ENCODE measurements around the gene EYS. TPM values are rescaled to one million over a fixed set of nuclear protein-coding genes. Genes with fewer than 3 reads are reported as not detected.

The EYS gene
- total RNA-seq, 4 donors from 2014 or later, result 0.15 TPM; not detected in 3

- H3K27me3 ChIP-seq, result no peaks in the 10 kb centered on the region
- TF ChIP-seq CTCF (IDR thresholded peaks at IDR 0.05) (no peak), EP300 (IDR thresholded peaks at IDR 0.05) (no peak), POLR2A (IDR thresholded peaks at IDR 0.05) (no peak), POLR2AphosphoS5 (IDR thresholded peaks at IDR 0.05) (no peak)
- H3K4me1 ChIP-seq, result no peaks in the 10 kb centered on the region
- H3K4me3 ChIP-seq, result no peak overlapping the region
- no peak overlapping the region for H3K27ac ChIP-seq
- H3K36me3 ChIP-seq, result no peaks in the 10 kb centered on the region
- H3K9me3 ChIP-seq, result no peaks in the 10 kb centered on the region
- WGBS, 2 donors (ENCODE audit: low coverage in 1 of 2), result 22 to 37% methylated on average over 3 of the region's 3 CpGs
- ATAC-seq, result no peak
These were observed 593.4 kb downstream of the EYS start for GRCh38 chr6:65113581-65113980.

- H3K27ac ChIP-seq, result no peak overlapping the region
- H3K9me3 ChIP-seq, result no peaks in the 10 kb centered on the region
- H3K27me3 ChIP-seq, result no peaks in the 10 kb centered on the region
- H3K36me3 ChIP-seq, result no peaks in the 10 kb centered on the region
- H3K4me1 ChIP-seq, result no peaks in the 10 kb centered on the region
- ATAC-seq, result no peak
- no peak overlapping the region for H3K4me3 ChIP-seq
- no peak for TF ChIP-seq CTCF (IDR thresholded peaks at IDR 0.05)
- TF ChIP-seq EP300 (IDR thresholded peaks at IDR 0.05), result no peak
- no peak for TF ChIP-seq POLR2A (IDR thresholded peaks at IDR 0.05)
- TF ChIP-seq POLR2AphosphoS5 (IDR thresholded peaks at IDR 0.05), result no peak
These were observed 594.6 kb downstream of the EYS start for GRCh38 chr6:65112435-65112834.

- Histone ChIP-seq H3K4me1 (no peaks in the 10 kb centered on the region), H3K27me3 (no peaks in the 10 kb centered on the region), H3K27ac (no peak overlapping the region), H3K9me3 (no peaks in the 10 kb centered on the region), H3K4me3 (no peak overlapping the region), H3K36me3 (no peaks in the 10 kb centered on the region)
- TF ChIP-seq POLR2A (IDR thresholded peaks at IDR 0.05) (no peak), POLR2AphosphoS5 (IDR thresholded peaks at IDR 0.05) (no peak)
- no peak for ATAC-seq
- 3 to 10% methylated on average over 3 of the region's 3 CpGs for WGBS, 2 donors (ENCODE audit: low coverage in 1 of 2)
These were observed 597.0 kb downstream of the EYS start for GRCh38 chr6:65110031-65110430.

- TF ChIP-seq CTCF (IDR thresholded peaks at IDR 0.05), result no peak
- TF ChIP-seq POLR2AphosphoS5 (IDR thresholded peaks at IDR 0.05), result no peak
- no peak for TF ChIP-seq EP300 (IDR thresholded peaks at IDR 0.05)
- TF ChIP-seq POLR2A (IDR thresholded peaks at IDR 0.05), result no peak
- H3K4me3 ChIP-seq, result no peak overlapping the region
- WGBS, 2 donors (ENCODE audit: low coverage in 1 of 2), result 5 to 80% methylated on average over 1 of the region's 1 CpG
These were observed 608.7 kb downstream of the EYS start for GRCh38 chr6:65098349-65098748.

GRCh38 chr6:65091561-65091960 lies 615.5 kb downstream of the EYS start:
- no peak for TF ChIP-seq EP300 (IDR thresholded peaks at IDR 0.05)
- no peak for TF ChIP-seq CTCF (IDR thresholded peaks at IDR 0.05)
- no peak for TF ChIP-seq POLR2A (IDR thresholded peaks at IDR 0.05)
- no peak for TF ChIP-seq POLR2AphosphoS5 (IDR thresholded peaks at IDR 0.05)
- no peak for ATAC-seq
- no peaks in the 10 kb centered on the region for H3K36me3 ChIP-seq
- H3K4me1 ChIP-seq, result no peaks in the 10 kb centered on the region
- no peaks in the 10 kb centered on the region for H3K9me3 ChIP-seq
- WGBS, 2 donors (ENCODE audit: low coverage in 1 of 2), result 88 to 93% methylated on average over 7 to 8 of the region's 8 CpGs
- H3K4me3 ChIP-seq, result no peak overlapping the region
- no peak overlapping the region for H3K27ac ChIP-seq
- H3K27me3 ChIP-seq, result no peaks in the 10 kb centered on the region

More at GRCh38 chr6:65098349-65098748, 608.7 kb downstream of the EYS start:
- H3K9me3 ChIP-seq, result no peaks in the 10 kb centered on the region
- no peak overlapping the region for H3K27ac ChIP-seq
- ATAC-seq, result no peak
- H3K4me1 ChIP-seq, result no peaks in the 10 kb centered on the region
- H3K27me3 ChIP-seq, result no peaks in the 10 kb centered on the region
- H3K36me3 ChIP-seq, result no peaks in the 10 kb centered on the region

All from gastroesophageal sphincter (tissue), 4 donors.